Stomach (tissue), 19 donors: ENCODE measurements around the gene WDR18. TPM values are rescaled to one million over a fixed set of nuclear protein-coding genes. Genes with fewer than 3 reads are reported as not detected.

ENCODE experiments used
- DNase-seq, 2 donors: peaks; one replicate each; pipeline versions ENCODE4 v3.0.0 to v3.0.0-alpha.2; 2013 to 2019
- H3K27ac ChIP-seq, 5 donors: fragments of 200-600 bp in 4 of 5; sonication (generic) in 4 of 5; one replicate each; pipeline ENCODE4 v1.5.1; 2013 to 2019; ENCODE audit warnings: mild to moderate bottlenecking in 1 of 5, moderate library complexity in 1 of 5
- H3K27me3 ChIP-seq, 3 donors: fragments of 200-600 bp; sonication (generic); one replicate each; pipeline ENCODE4 v1.5.1; 2017 to 2019; ENCODE audit warnings: mixed run types in 1 of 3
- H3K36me3 ChIP-seq, 4 donors: fragments of 200-600 bp; sonication (generic); 1 replicate in 3 of 4; 2 replicates in 1 of 4; pipeline ENCODE4 v1.5.1; 2016 to 2019
- H3K4me1 ChIP-seq, 4 donors: fragments of 200-600 bp; sonication (generic); one replicate each; pipeline ENCODE4 v1.5.1; 2016 to 2019
- H3K4me3 ChIP-seq, 4 donors: fragments of 200-600 bp; sonication (generic) in 3 of 4; one replicate each; pipeline ENCODE4 v1.5.1; 2016 to 2019; ENCODE audit warnings: mild to moderate bottlenecking in 1 of 4
- H3K9me3 ChIP-seq, 4 donors: fragments of 200-600 bp; sonication (generic); one replicate each; pipeline ENCODE4 v1.5.1; 2016 to 2019
- CTCF ChIP-seq, 7 experiments: fragments of 450-650 bp in 4 of 7; fragments of 200-600 bp in 3 of 7; sonication (generic) in 3 of 7; IDR thresholded peaks; one replicate each; pipeline ENCODE4 v1.5.1; 2016 to 2019; ENCODE audit warnings: antibody characterized with exemption in 7 of 7, control low read depth in 2 of 7, mild to moderate bottlenecking in 1 of 7
- EP300 ChIP-seq: sonication (generic); formaldehyde crosslinking; IDR thresholded peaks from one replicate; pipeline ENCODE4 v1.6.1; 2017; ENCODE audit warnings: antibody characterized with exemption
- POLR2A ChIP-seq, 4 donors: fragments of 450-650 bp; IDR thresholded peaks; one replicate each; pipeline ENCODE4 v1.6.1; 2016; ENCODE audit warnings: antibody characterized with exemption in 4 of 4, control low read depth in 2 of 4, mild to moderate bottlenecking in 1 of 4, moderate library complexity in 1 of 4
- POLR2AphosphoS5 ChIP-seq, 3 donors: sonication (generic); formaldehyde crosslinking; IDR thresholded peaks; one replicate each; pipeline ENCODE4 v1.6.1; 2016; ENCODE audit warnings: antibody characterized with exemption in 3 of 3
- WGBS, 5 donors: extraction: QIAGEN DNeasy Blood & Tissue Kit in 3 of 5; methylation state at CpG; one replicate each; pipeline versions ENCODE4 v1.1.5 to v1.1.7; 2013 to 2018; 5-methylcytosine and 5-hydroxymethylcytosine counted together
- intact Hi-C: fragments of 100-400 bp; cut with DNase I; formaldehyde crosslinking; loops from one replicate; pipeline ENCODE4 v1.15.1; 2023; ENCODE audit warnings: low total_unique reads
- long read RNA-seq, 10 donors: transcript quantifications; one replicate each; lab custom pipeline, GENCODE V29; 2026
- polyA plus RNA-seq, 3 donors: library from polyadenylated mRNA; stranded (reverse); fragments of 200-250 nt; gene quantifications; one replicate each; pipeline ENCODE4 v1.2.3, GENCODE V29; 2013
- total RNA-seq, 5 donors: library from RNA; depleted of rRNA; stranded (reverse); fragments of >200 nt; gene quantifications; one replicate each; pipeline versions ENCODE4 v1.1.0 to v1.2.3, GENCODE V29; 2014 to 2016
- donor health status: healthy with polysubstance abuse.
- donor health status: Bipolar disorder and iron deficiency.
- donor health status: healthy.

The WDR18 gene
- 100 to 1,000 TPM in 2 of 5 donors, 10 to 100 TPM in 3; 19.1 to 410 (median 67.7) TPM for total RNA-seq
- polyA plus RNA-seq = 10 to 100 TPM; 44.4 to 81.3 (median 51.9) TPM
- long read RNA-seq, donor 1, partial matches to known transcripts = 0 of 3 reads
- long read RNA-seq, donor 1, other reads (novel, unspliced or antisense) = 0 of 3 reads
- long read RNA-seq, donor 2, transcript WDR18-202 (10 exons, 1,608 nt) = major isoform, 12 of 12 reads
- long read RNA-seq, donor 2, partial matches to known transcripts = 0 of 12 reads
- long read RNA-seq, donor 2, other reads (novel, unspliced or antisense) = 0 of 12 reads
- long read RNA-seq, donor 3, partial matches to known transcripts = 0 of 2 reads
- long read RNA-seq, donor 3, other reads (novel, unspliced or antisense) = 0 of 2 reads
- long read RNA-seq, donor 4 = 0 reads
- long read RNA-seq, donor 5, transcript WDR18-202 (10 exons, 1,608 nt) = major isoform, 13 of 32 reads
- long read RNA-seq, donor 5, partial matches to known transcripts = 19 of 32 reads
- long read RNA-seq, donor 5, other reads (novel, unspliced or antisense) = 0 of 32 reads
- long read RNA-seq, donor 6, transcript WDR18-202 (10 exons, 1,608 nt) = major isoform, 20 of 23 reads
- long read RNA-seq, donor 6, partial matches to known transcripts = 0 of 23 reads
- long read RNA-seq, donor 6, other reads (novel, unspliced or antisense) = 0 of 23 reads
- long read RNA-seq, donor 7, transcript WDR18-202 (10 exons, 1,608 nt) = major isoform, 10 of 11 reads
- long read RNA-seq, donor 7, partial matches to known transcripts = 0 of 11 reads
- long read RNA-seq, donor 7, other reads (novel, unspliced or antisense) = 0 of 11 reads
- long read RNA-seq, donor 8, transcript WDR18-202 (10 exons, 1,608 nt) = major isoform, 8 of 8 reads
- long read RNA-seq, donor 8, partial matches to known transcripts = 0 of 8 reads
- long read RNA-seq, donor 8, other reads (novel, unspliced or antisense) = 0 of 8 reads
- long read RNA-seq, donor 9, transcript WDR18-202 (10 exons, 1,608 nt) = major isoform, 5 of 5 reads
- long read RNA-seq, donor 9, partial matches to known transcripts = 0 of 5 reads
- long read RNA-seq, donor 9, other reads (novel, unspliced or antisense) = 0 of 5 reads
- long read RNA-seq, donor 10, partial matches to known transcripts = 0 of 3 reads
- long read RNA-seq, donor 10, other reads (novel, unspliced or antisense) = 0 of 3 reads

GRCh38 chr19:984165-984967, at the start of gene WDR18:
Gene WDR18 (plus strand): TSS chr19:984345. CDS start chr19:984354, 9 bp downstream.
- WGBS, 5 donors = 1% methylated on average over 53 to 78 of the region's 78 CpGs
- Histone ChIP-seq H3K4me1 (peaks cover 12 to 41% (median 38%) of the 10 kb centered on the region in 4 donors), H3K27ac (peak within 1 kb of the TSS; percentile 77 to 95 (median 87)), H3K36me3 (peaks cover 13 to 36% (median 32%) of the 10 kb centered on the region in 4 donors), H3K27me3 (peaks cover 0 to 9% (median 0%) of the 10 kb centered on the region in 3 donors), H3K4me3 (peak within 1 kb of the TSS; percentile 82 to 99 (median 98)), H3K9me3 (no peaks in the 10 kb centered on the region)
- TF ChIP-seq POLR2A (IDR thresholded peaks at IDR 0.05) = peak in 1 of 4 donors; percentile 10
- no peak for TF ChIP-seq EP300
- peak; percentile 89 to 94 (median 90) for TF ChIP-seq POLR2AphosphoS5 (IDR thresholded peaks at IDR 0.05)
- TF ChIP-seq CTCF (IDR thresholded peaks at IDR 0.05) = peak in 1 of 7 experiments; percentile 41
- intact Hi-C loops = loop anchor here (5.0 to 10.0 kb wide), 2 partner anchors 62 to 220 kb away; no protein-coding TSS in a partner anchor
- peak; percentile 94 to 97 for DNase-seq

- peaks cover 0 to 7% (median 6%) of the 10 kb centered on the region in 4 donors for H3K36me3 ChIP-seq
- H3K27me3 ChIP-seq = peaks cover 0 to 4% (median 0%) of the 10 kb centered on the region in 3 donors
- TF ChIP-seq CTCF (IDR thresholded peaks at IDR 0.05) (peak in 1 of 7 experiments; percentile 7), POLR2AphosphoS5 (IDR thresholded peaks at IDR 0.05) (peak; percentile 86 to 95 (median 94)), EP300 (no peak)
- DNase-seq = peak; percentile 96 to 97
- 4 to 14% (median 9%) methylated on average over 10 to 31 of the region's 31 CpGs for WGBS, 5 donors
- no peaks in the 10 kb centered on the region for H3K9me3 ChIP-seq
- peak overlapping the region; percentile 49 to 85 (median 69) for H3K27ac ChIP-seq
- peak overlapping the region in 1 of 4 donors; percentile 2 for H3K4me3 ChIP-seq
- intact Hi-C loops = no loop called here
- peaks cover 31 to 51% (median 48%) of the 10 kb centered on the region in 4 donors for H3K4me1 ChIP-seq
These were observed 49.2 kb upstream of the WDR18 start for GRCh38 chr19:934865-935479.

GRCh38 chr19:936175-936546, 48.0 kb upstream of the WDR18 start:
- intact Hi-C loops = no loop called here
- DNase-seq = no peak
- Histone ChIP-seq H3K36me3 (peaks cover 0 to under 1% (median under 1%) of the 10 kb centered on the region in 4 donors), H3K4me1 (peaks cover 43 to 63% (median 60%) of the 10 kb centered on the region in 4 donors), H3K27me3 (peaks cover 0 to 4% (median 0%) of the 10 kb centered on the region in 3 donors), H3K4me3 (no peak overlapping the region), H3K27ac (peak overlapping the region in 1 of 5 donors; percentile 85), H3K9me3 (no peaks in the 10 kb centered on the region)
- TF ChIP-seq EP300 = no peak
- no peak for TF ChIP-seq CTCF (IDR thresholded peaks at IDR 0.05)
- no peak for TF ChIP-seq POLR2A (IDR thresholded peaks at IDR 0.05)
- no peak for TF ChIP-seq POLR2AphosphoS5 (IDR thresholded peaks at IDR 0.05)
- 93 to 99% (median 97%) methylated on average over 10 of the region's 10 CpGs for WGBS, 5 donors
